MM.1S (cell line): Measurements from ENCODE around the gene ADGRG2.

Source experiments
- DNase-seq: peaks from one replicate; pipeline ENCODE4 v3.0.0-alpha.2; 2015
- H2AFZ ChIP-seq: fragments of 300-600 bp; sonication (generic); 2 replicates; pipeline ENCODE4 v1.6.0; 2016; ENCODE audit warnings: antibody characterized with exemption, low read length
- H3F3A ChIP-seq: fragments of 300-600 bp; sonication (generic); 2 replicates; pipeline ENCODE4 v1.6.1; 2016; ENCODE audit warnings: mild to moderate bottlenecking, antibody characterized with exemption, low read length, moderate library complexity, mixed read lengths; ENCODE audit not compliant: insufficient read depth
- H3K27ac ChIP-seq: fragments of 300-600 bp; sonication (generic); 2 replicates; pipeline ENCODE4 v1.5.1; 2016; ENCODE audit warnings: mild to moderate bottlenecking, low read length
- H3K27me3 ChIP-seq: fragments of 300-600 bp; sonication (generic); replicated peaks from 2 replicates; pipeline ENCODE4 v1.6.0; 2016; ENCODE audit warnings: low read length; ENCODE audit not compliant: insufficient read depth
- H3K36me3 ChIP-seq: fragments of 300-600 bp; sonication (generic); replicated peaks from 2 replicates; pipeline ENCODE4 v1.6.1; 2016; ENCODE audit warnings: mild to moderate bottlenecking, low read length, mixed read lengths; ENCODE audit not compliant: insufficient read depth
- H3K4me1 ChIP-seq: fragments of 300-600 bp; sonication (generic); 2 replicates; pipeline ENCODE4 v1.6.1; 2016; ENCODE audit warnings: low read length, mixed read lengths
- H3K4me2 ChIP-seq: fragments of 300-600 bp; sonication (generic); 2 replicates; pipeline ENCODE4 v1.6.0; 2016; ENCODE audit warnings: low read depth, low read length
- H3K4me3 ChIP-seq: fragments of 300-600 bp; sonication (generic); 2 replicates; pipeline ENCODE4 v1.5.1; 2016; ENCODE audit warnings: low read length, mixed read lengths
- H3K79me2 ChIP-seq: fragments of 300-600 bp; sonication (generic); 2 replicates; pipeline ENCODE4 v1.6.1; 2016; ENCODE audit warnings: mixed run types, low read length, mixed read lengths
- H3K9ac ChIP-seq: fragments of 300-600 bp; sonication (generic); 2 replicates; pipeline ENCODE4 v1.6.1; 2016; ENCODE audit warnings: low read length, mixed read lengths
- H3K9me2 ChIP-seq: fragments of 300-600 bp; sonication (generic); replicated peaks from 2 replicates; pipeline ENCODE4 v1.6.1; 2016; ENCODE audit warnings: mild to moderate bottlenecking, low read length, mixed read lengths; ENCODE audit not compliant: insufficient read depth
- H3K9me3 ChIP-seq: fragments of 300-600 bp; sonication (generic); replicated peaks from 2 replicates; pipeline ENCODE4 v1.6.1; 2016; ENCODE audit warnings: mild to moderate bottlenecking, low read length, mixed read lengths; ENCODE audit not compliant: insufficient read depth
- H4K20me1 ChIP-seq: fragments of 300-600 bp; sonication (generic); 2 replicates; pipeline ENCODE4 v1.6.1; 2016; ENCODE audit warnings: mild to moderate bottlenecking, low read length, moderate library complexity, mixed read lengths; ENCODE audit not compliant: insufficient read depth
- EZH2 ChIP-seq: fragments of 300-600 bp; sonication (generic); optimal IDR thresholded peaks from 2 replicates; pipeline ENCODE3; 2017; ENCODE audit warnings: low read depth, mild to moderate bottlenecking, antibody characterized with exemption, low read length, mixed read lengths
- EZH2phosphoT487 ChIP-seq: fragments of 300-600 bp; sonication (generic); IDR thresholded peaks from 2 replicates; pipeline ENCODE4 v1.6.1; 2018; ENCODE audit warnings: antibody characterized with exemption, low read length
- TF ChIP-seq, protein P1 (sequence below): fragments of 300-600 bp; sonication (generic); IDR thresholded peaks from 2 replicates; pipeline ENCODE4 v1.5.1; 2016; ENCODE audit warnings: antibody characterized with exemption, low read length, mixed read lengths

The ADGRG2 gene

DNA sequence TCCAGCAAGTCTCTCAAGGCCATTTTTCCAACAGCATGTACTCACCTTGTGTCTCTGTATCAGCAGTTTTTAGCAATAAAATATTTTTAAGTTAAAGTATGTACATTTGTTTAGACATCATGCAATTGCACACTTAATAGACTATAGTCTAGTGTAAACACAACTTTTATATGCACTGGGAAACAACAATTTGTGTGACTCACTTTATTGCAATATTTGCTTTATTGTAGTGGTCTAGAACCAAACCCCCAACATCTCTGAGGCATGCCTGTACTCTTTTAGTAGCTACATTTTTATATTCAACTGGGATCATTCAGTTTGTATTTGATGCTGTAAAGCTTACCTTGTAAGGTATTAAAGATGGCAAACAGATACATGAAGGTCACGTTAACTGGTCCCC, 123.6 kb downstream of the ADGRG2 start:
- H3K27me3 ChIP-seq = no peaks in the 10 kb centered on the region
- no peaks in the 10 kb centered on the region for H3K4me1 ChIP-seq
- no peak overlapping the region for H3K27ac ChIP-seq
- DNase-seq = no peak
- no peaks in the 10 kb centered on the region for H3K79me2 ChIP-seq
- no peaks in the 10 kb centered on the region for H3F3A ChIP-seq
- TF ChIP-seq EZH2phosphoT487 (no peak), EZH2 (no peak)
- TF ChIP-seq, protein P1, sequence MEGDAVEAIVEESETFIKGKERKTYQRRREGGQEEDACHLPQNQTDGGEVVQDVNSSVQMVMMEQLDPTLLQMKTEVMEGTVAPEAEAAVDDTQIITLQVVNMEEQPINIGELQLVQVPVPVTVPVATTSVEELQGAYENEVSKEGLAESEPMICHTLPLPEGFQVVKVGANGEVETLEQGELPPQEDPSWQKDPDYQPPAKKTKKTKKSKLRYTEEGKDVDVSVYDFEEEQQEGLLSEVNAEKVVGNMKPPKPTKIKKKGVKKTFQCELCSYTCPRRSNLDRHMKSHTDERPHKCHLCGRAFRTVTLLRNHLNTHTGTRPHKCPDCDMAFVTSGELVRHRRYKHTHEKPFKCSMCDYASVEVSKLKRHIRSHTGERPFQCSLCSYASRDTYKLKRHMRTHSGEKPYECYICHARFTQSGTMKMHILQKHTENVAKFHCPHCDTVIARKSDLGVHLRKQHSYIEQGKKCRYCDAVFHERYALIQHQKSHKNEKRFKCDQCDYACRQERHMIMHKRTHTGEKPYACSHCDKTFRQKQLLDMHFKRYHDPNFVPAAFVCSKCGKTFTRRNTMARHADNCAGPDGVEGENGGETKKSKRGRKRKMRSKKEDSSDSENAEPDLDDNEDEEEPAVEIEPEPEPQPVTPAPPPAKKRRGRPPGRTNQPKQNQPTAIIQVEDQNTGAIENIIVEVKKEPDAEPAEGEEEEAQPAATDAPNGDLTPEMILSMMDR = no peak
- no peaks in the 10 kb centered on the region for H4K20me1 ChIP-seq
- no peak overlapping the region for H3K4me2 ChIP-seq
- H3K36me3 ChIP-seq = no peaks in the 10 kb centered on the region
- no peaks in the 10 kb centered on the region for H3K9me2 ChIP-seq
- H3K9me3 ChIP-seq = no peaks in the 10 kb centered on the region
- no peak overlapping the region for H3K9ac ChIP-seq
- H3K4me3 ChIP-seq = no peak overlapping the region
- no peak overlapping the region for H2AFZ ChIP-seq

DNA sequence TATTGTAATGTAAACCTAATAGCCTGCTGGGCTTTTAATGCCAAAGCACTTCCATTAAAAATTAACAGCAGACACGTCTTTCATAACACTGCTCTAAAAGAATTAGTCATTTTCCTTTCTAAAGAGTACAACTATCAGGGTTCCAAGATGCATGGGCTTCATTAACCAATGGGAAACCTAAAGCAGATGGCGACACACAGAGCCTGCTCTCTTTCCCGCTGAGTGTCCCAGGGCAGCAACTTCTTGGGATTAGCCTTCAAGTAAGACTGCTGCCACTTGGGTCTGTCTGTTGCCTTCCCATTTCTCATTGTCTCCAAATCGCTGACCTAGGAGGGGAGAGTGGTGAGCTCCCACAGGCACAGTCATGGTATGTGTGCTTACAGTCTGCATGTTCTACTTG, 124.4 kb downstream of the ADGRG2 start:
- H2AFZ ChIP-seq = no peak overlapping the region
- no peak for DNase-seq

DNA sequence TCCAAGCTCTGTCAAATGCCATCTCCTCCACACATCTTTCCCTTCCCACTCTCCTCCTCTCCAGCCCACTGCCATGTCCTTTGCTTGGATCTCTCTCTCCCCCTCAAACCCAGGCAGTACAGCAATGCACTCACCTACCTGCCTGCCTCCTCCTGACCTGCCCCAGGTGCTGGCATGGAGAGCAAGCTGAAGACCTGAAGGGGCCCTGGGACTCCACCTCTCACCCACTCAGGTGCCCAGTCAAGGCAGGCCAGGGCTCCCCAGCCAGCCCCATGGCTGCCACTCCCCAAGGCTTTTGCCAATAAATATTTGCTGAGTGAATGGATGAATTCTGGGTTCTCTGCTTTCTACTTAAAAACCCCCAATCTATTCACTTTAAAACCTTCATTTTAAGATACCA, 125.7 kb downstream of the ADGRG2 start:
- no peaks in the 10 kb centered on the region for H3F3A ChIP-seq
- no peak overlapping the region for H3K4me3 ChIP-seq
- H3K9ac ChIP-seq = no peak overlapping the region
- no peak overlapping the region for H2AFZ ChIP-seq
- no peaks in the 10 kb centered on the region for H3K79me2 ChIP-seq
- no peaks in the 10 kb centered on the region for H3K9me2 ChIP-seq
- TF ChIP-seq EZH2 (no peak), EZH2phosphoT487 (no peak)
- TF ChIP-seq, protein P1 = no peak
- H3K36me3 ChIP-seq = no peaks in the 10 kb centered on the region
- no peak overlapping the region for H3K4me2 ChIP-seq
- H3K27me3 ChIP-seq = no peaks in the 10 kb centered on the region
- no peaks in the 10 kb centered on the region for H4K20me1 ChIP-seq
- H3K27ac ChIP-seq = no peak overlapping the region
- H3K9me3 ChIP-seq = no peaks in the 10 kb centered on the region
- no peak for DNase-seq
- no peaks in the 10 kb centered on the region for H3K4me1 ChIP-seq

More for the DNA sequence above, 124.4 kb downstream of the ADGRG2 start:
- no peak overlapping the region for H3K9ac ChIP-seq
- H3F3A ChIP-seq = no peaks in the 10 kb centered on the region
- no peaks in the 10 kb centered on the region for H3K9me3 ChIP-seq
- H3K4me1 ChIP-seq = no peaks in the 10 kb centered on the region
- no peaks in the 10 kb centered on the region for H3K27me3 ChIP-seq
- no peaks in the 10 kb centered on the region for H4K20me1 ChIP-seq
- no peaks in the 10 kb centered on the region for H3K79me2 ChIP-seq
- no peak overlapping the region for H3K4me2 ChIP-seq
- H3K9me2 ChIP-seq = no peaks in the 10 kb centered on the region
- H3K4me3 ChIP-seq = no peak overlapping the region
- H3K27ac ChIP-seq = no peak overlapping the region
- H3K36me3 ChIP-seq = no peaks in the 10 kb centered on the region
- no peak for TF ChIP-seq EZH2phosphoT487
- TF ChIP-seq, protein P1 = no peak
- no peak for TF ChIP-seq EZH2
